SU-DHL-6 (cell line): ENCODE measurements around the gene NIPAL4.

ENCODE experiments used
- H2AFZ ChIP-seq: fragments of 200-600 bp; sonication (generic); 2 replicates; pipeline ENCODE4 v1.6.1; 2014; ENCODE audit warnings: low read depth, mild to moderate bottlenecking, moderate library complexity, mixed read lengths, antibody characterized with exemption, low read length; ENCODE audit not compliant: severe bottlenecking
- H3F3A ChIP-seq: fragments of 200-600 bp; shearing (Covaris generic); 2 replicates; pipeline ENCODE4 v1.6.0; 2016; ENCODE audit warnings: antibody characterized with exemption, mild to moderate bottlenecking; ENCODE audit not compliant: insufficient read depth
- H3K27ac ChIP-seq: fragments of 200-600 bp; sonication (generic); 2 replicates; pipeline ENCODE4 v1.5.1; 2016; ENCODE audit warnings: low read depth, mild to moderate bottlenecking, low read length, moderate library complexity, mixed read lengths
- H3K27me3 ChIP-seq: fragments of 200-600 bp; sonication (generic), shearing (Covaris generic); 2 replicates; pipeline ENCODE4 v1.6.0; 2014; ENCODE audit warnings: mild to moderate bottlenecking, low read length
- H3K36me3 ChIP-seq: fragments of 200-600 bp; sonication (generic); 2 replicates; pipeline ENCODE4 v1.6.1; 2014; ENCODE audit warnings: mild to moderate bottlenecking, low read length, mixed read lengths
- H3K4me2 ChIP-seq: fragments of 300-600, 200-600 bp; shearing (Covaris generic), sonication (generic); 2 replicates; pipeline ENCODE4 v1.6.0; 2014; ENCODE audit warnings: low read length, low read depth, mild to moderate bottlenecking; ENCODE audit not compliant: poor library complexity, severe bottlenecking
- H3K4me3 ChIP-seq: fragments of 200-600 bp; sonication (generic); 2 replicates; pipeline ENCODE4 v1.5.1; 2014; ENCODE audit warnings: antibody characterized with exemption, low read length, mild to moderate bottlenecking, mixed read lengths; ENCODE audit not compliant: insufficient read depth, poor library complexity, severe bottlenecking
- H3K79me2 ChIP-seq: fragments of 200-600 bp; sonication (generic); 2 replicates; pipeline ENCODE4 v1.6.1; 2014; ENCODE audit warnings: mild to moderate bottlenecking, low read length, moderate library complexity; ENCODE audit not compliant: insufficient read depth
- H3K9ac ChIP-seq: fragments of 200-600 bp; sonication (generic); 2 replicates; pipeline ENCODE4 v1.7.0; 2014; ENCODE audit warnings: mild to moderate bottlenecking, low read length
- H3K9me2 ChIP-seq: fragments of 200-600 bp; sonication (generic); replicated peaks from 2 replicates; pipeline ENCODE4 v1.6.1; 2014; ENCODE audit warnings: low read length; ENCODE audit not compliant: insufficient read depth
- H3K9me3 ChIP-seq: fragments of 200-600 bp; sonication (generic); 2 replicates; pipeline ENCODE4 v1.6.1; 2014; ENCODE audit warnings: low read length, mixed read lengths; ENCODE audit not compliant: insufficient read depth
- H4K20me1 ChIP-seq: fragments of 200-600 bp; sonication (generic); 2 replicates; pipeline ENCODE4 v1.6.1; 2014; ENCODE audit warnings: low read depth, mild to moderate bottlenecking, antibody characterized with exemption, low read length, moderate library complexity, mixed read lengths
- CTCF ChIP-seq: fragments of 200-600 bp; sonication (generic); IDR thresholded peaks from one replicate; pipeline ENCODE4 v1.5.1; 2017; ENCODE audit warnings: antibody characterized with exemption, mild to moderate bottlenecking, low read length, moderate library complexity; ENCODE audit not compliant: insufficient read depth, poor library complexity, severe bottlenecking
- EZH2phosphoT487 ChIP-seq: fragments of 200-600 bp; sonication (generic), shearing (Covaris generic); conservative IDR thresholded peaks from 2 replicates; pipeline ENCODE4 v1.6.1; 2018; ENCODE audit warnings: mild to moderate bottlenecking, antibody characterized with exemption, low read length, moderate library complexity, mixed read lengths

NIPAL4 gene

GRCh38 chr5:157484768-157485167 lies 24.8 kb downstream of the NIPAL4 start:
- H3K36me3 ChIP-seq: peaks cover 16% of the 10 kb centered on the region; the same call in 1 of the 2 replicates
- H3K4me2 ChIP-seq: no peak overlapping the region
- peak overlapping the region; percentile 100 for H3K27ac ChIP-seq

GRCh38 chr5:157485340-157485739 lies 25.3 kb downstream of the NIPAL4 start:
- Histone ChIP-seq H3K36me3 (peaks cover 16% of the 10 kb centered on the region; the same call in 1 of the 2 replicates), H3K4me2 (peak overlapping the region; percentile 92)
- no peak for TF ChIP-seq EZH2phosphoT487
- no peak for TF ChIP-seq CTCF

More at GRCh38 chr5:157484768-157485167, 24.8 kb downstream of the NIPAL4 start:
- TF ChIP-seq CTCF (no peak), EZH2phosphoT487 (no peak)
- Histone ChIP-seq H3K4me3 (no peak overlapping the region), H3K9me2 (no peaks in the 10 kb centered on the region), H3F3A (peaks cover 30% of the 10 kb centered on the region), H4K20me1 (no peaks in the 10 kb centered on the region), H3K9me3 (no peaks in the 10 kb centered on the region), H3K79me2 (no peaks in the 10 kb centered on the region), H3K27me3 (no peaks in the 10 kb centered on the region), H2AFZ (no peak overlapping the region), H3K9ac (no peak overlapping the region)

DNA sequence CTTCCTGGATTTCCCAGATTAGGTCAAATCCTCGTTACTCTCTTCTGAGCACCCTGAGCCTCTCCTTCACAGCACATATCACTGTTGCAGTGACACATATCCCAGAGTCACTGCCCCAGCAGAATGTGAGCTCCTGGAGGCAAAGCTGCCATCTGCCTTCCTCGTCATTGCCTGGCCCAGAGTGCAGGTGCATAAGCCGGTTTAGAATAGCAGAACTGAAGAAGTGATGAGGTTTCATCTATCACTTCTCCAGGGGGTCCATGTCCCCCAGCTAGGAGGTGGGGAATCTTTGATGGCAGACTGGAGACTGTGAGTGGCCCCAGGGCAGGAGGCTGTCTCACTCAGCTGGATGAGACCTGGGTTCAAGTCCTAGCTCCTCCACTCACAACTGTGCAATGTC lies 25.8 kb downstream of the NIPAL4 start:
- no peak for TF ChIP-seq CTCF
- TF ChIP-seq EZH2phosphoT487: no peak
- H3K4me3 ChIP-seq: no peak overlapping the region
- peaks cover 16% of the 10 kb centered on the region; the same call in 1 of the 2 replicates for H3K36me3 ChIP-seq
- H3K4me2 ChIP-seq: peak overlapping the region; percentile 92
- peaks cover 37% of the 10 kb centered on the region for H3F3A ChIP-seq
- H3K9me3 ChIP-seq: no peaks in the 10 kb centered on the region
- peak overlapping the region; percentile 71 for H3K9ac ChIP-seq
- no peaks in the 10 kb centered on the region for H3K79me2 ChIP-seq
- no peaks in the 10 kb centered on the region for H4K20me1 ChIP-seq
- peak overlapping the region; percentile 100 for H3K27ac ChIP-seq
- H2AFZ ChIP-seq: no peak overlapping the region
- H3K9me2 ChIP-seq: no peaks in the 10 kb centered on the region
- H3K27me3 ChIP-seq: no peaks in the 10 kb centered on the region

More at GRCh38 chr5:157485340-157485739, 25.3 kb downstream of the NIPAL4 start:
- no peaks in the 10 kb centered on the region for H3K79me2 ChIP-seq
- H3K9ac ChIP-seq: peak overlapping the region; percentile 71
- H2AFZ ChIP-seq: no peak overlapping the region
- H3K27ac ChIP-seq: peak overlapping the region; percentile 100
- no peaks in the 10 kb centered on the region for H4K20me1 ChIP-seq
- no peaks in the 10 kb centered on the region for H3K27me3 ChIP-seq
- H3K9me3 ChIP-seq: no peaks in the 10 kb centered on the region
- H3K4me3 ChIP-seq: no peak overlapping the region
- no peaks in the 10 kb centered on the region for H3K9me2 ChIP-seq
- peaks cover 35% of the 10 kb centered on the region for H3F3A ChIP-seq
